ENCODE results near the gene LAMC2. TPM values are rescaled to one million over a fixed set of nuclear protein-coding genes. Genes with fewer than 3 reads are reported as not detected.

LAMC2 gene
- total RNA-seq, 2 experiments from 2014 or later, result 0.38 TPM; not detected in 1

GRCh38 chr1:183193963-183194525 is 8.0 kb downstream of the LAMC2 start:
- Histone ChIP-seq H3K4me3 (ENCODE audit: low read depth, low read length, poor library complexity, severe bottlenecking) (no peak overlapping the region), H3K9me2 (ENCODE audit: insufficient read depth, low read length) (no peaks in the 10 kb centered on the region), H2AFZ (ENCODE audit: low read length) (no peak overlapping the region), H3K9me3 (ENCODE audit: low read length) (no peaks in the 10 kb centered on the region), H3K36me3 (ENCODE audit: insufficient read depth, low read length) (no peaks in the 10 kb centered on the region), H3K79me2 (ENCODE audit: insufficient read depth, low read depth, low read length) (no peaks in the 10 kb centered on the region), H4K20me1 (ENCODE audit: insufficient read depth, low read length) (no peaks in the 10 kb centered on the region), H3K4me1 (ENCODE audit: insufficient read depth, low read length, poor library complexity, severe bottlenecking) (no peaks in the 10 kb centered on the region), H3K27ac (ENCODE audit: low read depth, low read length, poor library complexity, severe bottlenecking) (no peak overlapping the region), H3K4me2 (ENCODE audit: low read length) (no peak overlapping the region)
- POLR2A ChIA-PET, result no interaction called here
- BruUV-seq (replicated peaks), result no TSS peak
- no peak for DNase-seq (ENCODE audit: low spot score)
- CTCF ChIA-PET (ENCODE audit: unreplicated experiment), result no interaction called here
- TF ChIP-seq EZH2phosphoT487 (IDR thresholded peaks at IDR 0.05; ENCODE audit: borderline replicate concordance, low read depth, low read length) (no peak), CTCF (conservative IDR thresholded peaks at IDR 0.05; ENCODE audit: low read length) (no peak)
- intact Hi-C loops (cut with micrococcal nuclease; ENCODE audit: unreplicated experiment), result no loop called here

GRCh38 chr1:183194527-183195141 is 8.6 kb downstream of the LAMC2 start:
- POLR2A ChIA-PET, result no interaction called here

More at GRCh38 chr1:183194527-183195141, 8.6 kb downstream of the LAMC2 start:
- Histone ChIP-seq H3K27ac (ENCODE audit: low read depth, low read length, poor library complexity, severe bottlenecking) (no peak overlapping the region), H3K9me3 (ENCODE audit: low read length) (no peaks in the 10 kb centered on the region), H3K9me2 (ENCODE audit: insufficient read depth, low read length) (no peaks in the 10 kb centered on the region), H3K4me1 (ENCODE audit: insufficient read depth, low read length, poor library complexity, severe bottlenecking) (no peaks in the 10 kb centered on the region), H3K4me2 (ENCODE audit: low read length) (no peak overlapping the region), H4K20me1 (ENCODE audit: insufficient read depth, low read length) (no peaks in the 10 kb centered on the region), H2AFZ (ENCODE audit: low read length) (no peak overlapping the region), H3K79me2 (ENCODE audit: insufficient read depth, low read depth, low read length) (no peaks in the 10 kb centered on the region), H3K4me3 (ENCODE audit: low read depth, low read length, poor library complexity, severe bottlenecking) (no peak overlapping the region), H3K36me3 (ENCODE audit: insufficient read depth, low read length) (no peaks in the 10 kb centered on the region)
- no TSS peak for BruUV-seq (replicated peaks)
- no peak for DNase-seq (ENCODE audit: low spot score)
- CTCF ChIA-PET (ENCODE audit: unreplicated experiment), result no interaction called here
- no peak for TF ChIP-seq EZH2phosphoT487 (IDR thresholded peaks at IDR 0.05; ENCODE audit: borderline replicate concordance, low read depth, low read length)
- no peak for TF ChIP-seq CTCF (conservative IDR thresholded peaks at IDR 0.05; ENCODE audit: low read length)
- intact Hi-C loops (cut with micrococcal nuclease; ENCODE audit: unreplicated experiment), result no loop called here
